Measurements from ENCODE around the gene MPPED2.

MPPED2 gene

GRCh38 chr11:30433831-30434230, 152.3 kb downstream of the MPPED2 start:
- no peak for TF ChIP-seq CTCF (IDR thresholded peaks at IDR 0.05)
- DNase-seq, result no peak
- Mint-ChIP-seq H3K4me3 (no peak overlapping the region), H3K27ac (no peak overlapping the region), H3K4me1 (peaks cover 40% of the 10 kb centered on the region), H3K36me3 (ENCODE audit: low read depth) (peaks cover 5% of the 10 kb centered on the region), H3K27me3 (ENCODE audit: low read depth, poor library complexity) (no peaks in the 10 kb centered on the region), H3K9me3 (peaks cover 6% of the 10 kb centered on the region)

DNA sequence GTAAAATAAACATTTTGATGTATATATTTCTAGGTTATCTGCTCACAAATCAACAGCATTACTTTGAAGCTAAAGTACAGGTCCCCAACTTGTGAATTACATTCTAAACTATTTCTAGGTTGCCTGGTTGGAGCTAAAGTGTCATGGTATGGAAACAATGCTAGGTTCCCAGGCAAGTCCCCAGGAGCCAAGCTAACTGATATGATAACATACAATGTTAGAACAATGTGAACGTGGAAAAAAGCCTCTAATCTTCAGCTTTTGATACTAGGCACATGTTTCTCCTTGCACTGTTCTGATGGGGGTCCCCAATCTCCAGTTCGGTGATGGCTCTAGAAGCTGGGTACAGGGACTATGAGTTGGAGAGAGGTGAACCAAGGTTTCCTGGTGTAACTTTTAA, 153.4 kb downstream of the MPPED2 start:
- no peak for TF ChIP-seq CTCF (IDR thresholded peaks at IDR 0.05)
- H3K9me3 Mint-ChIP-seq, result peaks cover 6% of the 10 kb centered on the region
- H3K27me3 Mint-ChIP-seq (ENCODE audit: low read depth, poor library complexity), result no peaks in the 10 kb centered on the region
- no peak overlapping the region for H3K27ac Mint-ChIP-seq
- DNase-seq, result no peak
- peaks cover 5% of the 10 kb centered on the region for H3K36me3 Mint-ChIP-seq (ENCODE audit: low read depth)
- peaks cover 39% of the 10 kb centered on the region for H3K4me1 Mint-ChIP-seq
- H3K4me3 Mint-ChIP-seq, result no peak overlapping the region

- Mint-ChIP-seq H3K4me3 (no peak overlapping the region), H3K4me1 (peaks cover 34% of the 10 kb centered on the region), H3K27me3 (ENCODE audit: low read depth, poor library complexity) (no peaks in the 10 kb centered on the region), H3K9me3 (peaks cover 6% of the 10 kb centered on the region), H3K36me3 (ENCODE audit: low read depth) (peaks cover 5% of the 10 kb centered on the region), H3K27ac (no peak overlapping the region)
- DNase-seq, result no peak
- TF ChIP-seq CTCF (IDR thresholded peaks at IDR 0.05), result no peak
Measured at GRCh38 chr11:30432178-30432577, 154.0 kb downstream of the MPPED2 start.

DNA sequence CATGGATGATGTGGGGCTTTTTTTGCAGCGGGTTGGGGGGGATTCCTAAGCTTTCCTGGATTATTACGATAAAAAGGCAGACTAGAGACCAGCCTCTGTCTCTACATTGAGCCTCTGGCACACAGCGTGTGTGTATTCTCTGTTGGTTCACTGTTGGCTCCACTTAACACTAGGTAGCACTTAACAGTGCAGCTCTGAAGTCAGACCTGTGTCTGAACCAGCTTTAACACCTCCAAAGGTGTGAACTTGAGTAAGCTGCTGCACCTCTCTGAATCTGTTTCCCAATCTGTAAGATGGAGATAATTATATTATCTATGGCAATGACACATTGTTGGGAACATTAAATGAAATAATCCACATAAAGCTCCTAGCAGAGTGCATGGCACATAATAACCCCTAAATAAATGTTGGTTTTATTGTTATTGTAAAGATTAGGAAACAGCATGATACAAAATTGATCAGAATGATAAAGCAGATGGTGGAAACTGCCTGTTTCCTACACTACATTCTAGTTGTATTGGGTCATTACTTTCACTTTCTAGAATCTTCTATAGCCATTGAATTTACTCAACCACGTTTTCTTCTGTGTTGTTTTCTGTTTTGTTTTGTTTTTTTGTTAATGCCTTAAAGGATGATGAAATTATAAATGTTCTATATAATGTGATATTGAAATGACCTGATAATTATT, 154.9 kb downstream of the MPPED2 start:
- no peak overlapping the region for H3K4me3 Mint-ChIP-seq
- peaks cover 5% of the 10 kb centered on the region for H3K27me3 Mint-ChIP-seq (ENCODE audit: low read depth, poor library complexity)
- peaks cover 6% of the 10 kb centered on the region for H3K9me3 Mint-ChIP-seq
- no peak for TF ChIP-seq CTCF (IDR thresholded peaks at IDR 0.05)
- DNase-seq, result no peak
- H3K4me1 Mint-ChIP-seq, result peaks cover 30% of the 10 kb centered on the region
- H3K36me3 Mint-ChIP-seq (ENCODE audit: low read depth), result peaks cover 5% of the 10 kb centered on the region
- no peak overlapping the region for H3K27ac Mint-ChIP-seq

DNA sequence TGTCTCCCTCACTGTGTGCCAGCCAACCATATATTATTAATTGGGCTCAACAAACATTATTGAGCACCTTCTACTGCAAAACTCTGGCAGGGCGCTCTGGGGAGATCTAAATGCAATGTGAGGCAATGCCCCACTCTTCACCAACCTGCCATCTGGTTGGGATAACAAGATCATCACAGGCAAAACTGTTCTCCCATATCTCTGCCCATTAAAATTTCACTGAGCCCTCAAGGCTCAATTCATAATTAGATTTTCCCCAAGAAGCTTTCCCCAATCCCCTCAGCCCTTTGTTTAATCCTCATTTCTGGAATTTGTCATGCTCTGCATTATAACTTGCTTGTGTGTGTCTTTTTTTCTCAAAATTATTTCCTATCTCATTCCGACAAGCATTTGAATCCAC, 156.6 kb downstream of the MPPED2 start:
- peaks cover 6% of the 10 kb centered on the region for H3K9me3 Mint-ChIP-seq
- H3K27me3 Mint-ChIP-seq (ENCODE audit: low read depth, poor library complexity), result peaks cover 19% of the 10 kb centered on the region
- peaks cover 31% of the 10 kb centered on the region for H3K4me1 Mint-ChIP-seq
- no peak overlapping the region for H3K27ac Mint-ChIP-seq
- no peak for DNase-seq
- H3K36me3 Mint-ChIP-seq (ENCODE audit: low read depth), result peaks cover 5% of the 10 kb centered on the region
- no peak for TF ChIP-seq CTCF (IDR thresholded peaks at IDR 0.05)
- no peak overlapping the region for H3K4me3 Mint-ChIP-seq

GRCh38 chr11:30426781-30427180, 159.4 kb downstream of the MPPED2 start:
- no peak overlapping the region for H3K4me3 Mint-ChIP-seq
- no peaks in the 10 kb centered on the region for H3K36me3 Mint-ChIP-seq (ENCODE audit: low read depth)
- no peaks in the 10 kb centered on the region for H3K9me3 Mint-ChIP-seq
- H3K27ac Mint-ChIP-seq, result no peak overlapping the region
- TF ChIP-seq CTCF (IDR thresholded peaks at IDR 0.05), result no peak
- H3K4me1 Mint-ChIP-seq, result peaks cover 59% of the 10 kb centered on the region
- DNase-seq, result no peak
- H3K27me3 Mint-ChIP-seq (ENCODE audit: low read depth, poor library complexity), result peaks cover 19% of the 10 kb centered on the region
